Muscle of back (tissue), 11 donors: Measurements from ENCODE around the gene MLN. TPM values are rescaled to one million over a fixed set of nuclear protein-coding genes. Genes with fewer than 3 reads are reported as not detected.
A peak's percentile ranks its signal among the peaks of the same experiment; 100 is the strongest.

ENCODE experiments used
- DNase-seq, 3 donors: peaks; one replicate each; pipeline versions ENCODE4 v3.0.0 to v3.0.0-alpha.2; 2013
- polyA plus RNA-seq, 10 donors: library from polyadenylated mRNA; unstranded; fragments of 120-200 nt; gene quantifications; one replicate each; pipeline ENCODE4 v1.2.1, GENCODE V29; 2013; ENCODE audit not compliant: insufficient read length in 10 of 10

The MLN gene
- polyA plus RNA-seq, 10 donors, result not detected

GRCh38 chr6:33790379-33790778 is 13.4 kb downstream of the MLN start:
- DNase-seq, result no peak

GRCh38 chr6:33789550-33789895 is 14.3 kb downstream of the MLN start:
- DNase-seq, result no peak

- DNase-seq, result peak; percentile 95 to 98 (median 97)
These were observed 14.9 kb downstream of the MLN start, which contains the start of gene LEMD2 for GRCh38 chr6:33788694-33789549. TSS of gene LEMD2 (minus strand) at chr6:33789130. CDS start at chr6:33789116, 14 bp downstream.

- peak; percentile 75 to 96 (median 90) for DNase-seq
These were observed 15.7 kb downstream of the MLN start for GRCh38 chr6:33787954-33788693.

- DNase-seq, result no peak
These were observed 16.4 kb downstream of the MLN start for GRCh38 chr6:33787346-33787953.

GRCh38 chr6:33786736-33787135 is 17.1 kb downstream of the MLN start:
- no peak for DNase-seq

GRCh38 chr6:33785778-33786177 is 18.0 kb downstream of the MLN start:
- no peak for DNase-seq

GRCh38 chr6:33784787-33785186 is 19.0 kb downstream of the MLN start:
- no peak for DNase-seq

- DNase-seq, result no peak
These were observed 19.9 kb downstream of the MLN start for GRCh38 chr6:33783781-33784520.

- no peak for DNase-seq
These were observed 21.2 kb downstream of the MLN start for GRCh38 chr6:33782561-33782960.

GRCh38 chr6:33781131-33781975 is 22.4 kb downstream of the MLN start:
- DNase-seq, result no peak

GRCh38 chr6:33779895-33780294 is 23.9 kb downstream of the MLN start:
- DNase-seq, result no peak

GRCh38 chr6:33779290-33779689 is 24.5 kb downstream of the MLN start:
- no peak for DNase-seq

- no peak for DNase-seq
These were observed 25.2 kb downstream of the MLN start for GRCh38 chr6:33778444-33779121.

- DNase-seq, result no peak
These were observed 26.1 kb downstream of the MLN start for GRCh38 chr6:33777398-33778388.

GRCh38 chr6:33776764-33777163 is 27.0 kb downstream of the MLN start:
- DNase-seq, result no peak

GRCh38 chr6:33776186-33776585 is 27.6 kb downstream of the MLN start:
- no peak for DNase-seq

GRCh38 chr6:33774774-33775173 is 29.0 kb downstream of the MLN start:
- DNase-seq, result no peak

GRCh38 chr6:33772902-33773472 is 30.8 kb downstream of the MLN start:
- DNase-seq, result no peak
